HepG2 (cell line): ENCODE results near the gene SOSTDC1. TPM values are rescaled to one million over a fixed set of nuclear protein-coding genes. Genes with fewer than 3 reads are reported as not detected.

Experiments
- AGO2 ChIP-seq: fragments of 200-400 bp; formaldehyde crosslinking; optimal IDR thresholded peaks from 2 replicates; pipeline ENCODE3; 2017; ENCODE audit warnings: mild to moderate bottlenecking, low read depth, low read length, moderate library complexity
- AHR ChIP-seq: IDR thresholded peaks from 2 replicates; pipeline ENCODE4 v1.6.1; 2018; ENCODE audit warnings: missing genetic modification reagents, missing compliant biosample characterization
- ATF5 ChIP-seq: sonication (generic); formaldehyde crosslinking; IDR thresholded peaks from 2 replicates; pipeline ENCODE4 v1.4.0; 2020; ENCODE audit warnings: mild to moderate bottlenecking, low read depth, missing genetic modification reagents
- ATRX ChIP-seq: sonication (generic); formaldehyde crosslinking; IDR thresholded peaks from 2 replicates; pipeline ENCODE4 v1.4.0; 2020; ENCODE audit warnings: missing genetic modification reagents, borderline replicate concordance
- BHLHE40 ChIP-seq: IDR thresholded peaks from 2 replicates; pipeline ENCODE4 v1.6.1; 2011; ENCODE audit warnings: low read length, improper control_type of control experiment
- KDM2A ChIP-seq: sonication (generic); formaldehyde crosslinking; IDR thresholded peaks from 2 replicates; pipeline ENCODE4 v1.4.0; 2020; ENCODE audit warnings: low read depth, missing genetic modification reagents, borderline replicate concordance
- KLF13 ChIP-seq: sonication (generic); formaldehyde crosslinking; IDR thresholded peaks from 2 replicates; pipeline ENCODE4 v1.4.0; 2020; ENCODE audit warnings: mild to moderate bottlenecking, missing genetic modification reagents
- MED8 ChIP-seq: sonication (generic); formaldehyde crosslinking; IDR thresholded peaks from 2 replicates; pipeline ENCODE4 v1.8.1; 2023; ENCODE audit warnings: mild to moderate bottlenecking, missing genetic modification reagents; ENCODE audit not compliant: insufficient replicate concordance
- MYPOP ChIP-seq: sonication (generic); formaldehyde crosslinking; IDR thresholded peaks from 2 replicates; pipeline ENCODE4 v1.8.1; 2023; ENCODE audit warnings: mild to moderate bottlenecking, moderate library complexity, missing genetic modification reagents
- PTBP1 ChIP-seq: fragments of 200-400 bp; formaldehyde crosslinking; IDR thresholded peaks from 2 replicates; pipeline ENCODE4 v1.6.1; 2018; ENCODE audit warnings: low read length, low read depth; ENCODE audit not compliant: poor library complexity, severe bottlenecking
- SMAD1 ChIP-seq: sonication (generic); formaldehyde crosslinking; IDR thresholded peaks from 2 replicates; pipeline ENCODE4 v1.4.0; 2020; ENCODE audit warnings: missing genetic modification reagents, low read depth, mild to moderate bottlenecking, borderline replicate concordance
- SOX6 ChIP-seq, 2 experiments: fragments of 450-650 bp in 1 of 2; sonication (generic) in 1 of 2; formaldehyde crosslinking in 1 of 2; IDR thresholded peaks; 2 replicates each; pipeline versions ENCODE4 v1.4.0 to v1.6.1; 2017 to 2020; ENCODE audit warnings: antibody characterized with exemption in 1 of 2, mild to moderate bottlenecking in 1 of 2, missing genetic modification reagents in 1 of 2
- TBX3 ChIP-seq: fragments of 450-650 bp; IDR thresholded peaks from 2 replicates; pipeline ENCODE4 v1.6.1; 2017; ENCODE audit warnings: antibody characterized with exemption, mild to moderate bottlenecking, inconsistent platforms, borderline replicate concordance
- ZBTB46 ChIP-seq: sonication (generic); formaldehyde crosslinking; IDR thresholded peaks from 2 replicates; pipeline ENCODE4 v1.4.0; 2020; ENCODE audit warnings: mild to moderate bottlenecking, missing genetic modification reagents, borderline replicate concordance
- ZFP41 ChIP-seq: sonication (generic); formaldehyde crosslinking; IDR thresholded peaks from 2 replicates; pipeline ENCODE4 v1.4.0; 2020; ENCODE audit warnings: mild to moderate bottlenecking, missing genetic modification reagents, borderline replicate concordance
- ZFYVE20 ChIP-seq: sonication (generic); formaldehyde crosslinking; IDR thresholded peaks from 2 replicates; pipeline ENCODE4 v1.8.0; 2023; ENCODE audit warnings: low read depth, mild to moderate bottlenecking, moderate library complexity, missing genetic modification reagents, borderline replicate concordance
- ZNF160 ChIP-seq: sonication (generic); formaldehyde crosslinking; IDR thresholded peaks from 2 replicates; pipeline ENCODE4 v1.8.0; 2022; ENCODE audit warnings: mild to moderate bottlenecking, inconsistent platforms, missing genetic modification reagents
- ZNF343 ChIP-seq: sonication (generic); formaldehyde crosslinking; IDR thresholded peaks from 2 replicates; pipeline ENCODE4 v1.4.0; 2020; ENCODE audit warnings: mild to moderate bottlenecking, missing genetic modification reagents
- ZNF768 ChIP-seq: sonication (generic); formaldehyde crosslinking; IDR thresholded peaks from 2 replicates; pipeline ENCODE4 v1.4.0; 2020; ENCODE audit warnings: missing genetic modification reagents
- polyA plus RNA-seq, 8 experiments: library from polyadenylated mRNA; depleted of rRNA in 3 of 8; stranded (reverse) in 7 of 8; unstranded in 1 of 8; fragments of >200 nt; fragmentation: Illumina TruSeq in 4 of 8; extraction: Trizol in 4 of 8; gene quantifications; 2 replicates each; pipeline versions ENCODE4 v1.2.1 to v1.2.3, GENCODE V29; 2011 to 2016; ENCODE audit warnings: low read depth in 4 of 8, missing spikeins in 1 of 8, mixed read lengths in 1 of 8; ENCODE audit not compliant: insufficient read depth in 1 of 8
- total RNA-seq, 5 experiments: library from RNA; depleted of rRNA; stranded (reverse); fragments of >200 nt; fragmentation: Illumina TruSeq; extraction: Trizol; gene quantifications; 2 replicates each; pipeline ENCODE4 v1.2.3, GENCODE V29; 2016; ENCODE audit warnings: low read depth in 1 of 5
- TF ChIP-seq, protein P1 (sequence below): sonication (generic); formaldehyde crosslinking; IDR thresholded peaks from 2 replicates; pipeline ENCODE4 v1.4.0; 2020; ENCODE audit warnings: mild to moderate bottlenecking, missing genetic modification reagents, borderline replicate concordance

Gene SOSTDC1
- total and polyA plus RNA-seq, 2 of the 13 experiments (the other 11 are each of a cell fraction or from before 2014, with no cell fraction given) = not detected

GRCh38 chr7:16420649-16421332, 44.7 kb downstream of the SOSTDC1 start (continued):
- TF ChIP-seq, protein P1, sequence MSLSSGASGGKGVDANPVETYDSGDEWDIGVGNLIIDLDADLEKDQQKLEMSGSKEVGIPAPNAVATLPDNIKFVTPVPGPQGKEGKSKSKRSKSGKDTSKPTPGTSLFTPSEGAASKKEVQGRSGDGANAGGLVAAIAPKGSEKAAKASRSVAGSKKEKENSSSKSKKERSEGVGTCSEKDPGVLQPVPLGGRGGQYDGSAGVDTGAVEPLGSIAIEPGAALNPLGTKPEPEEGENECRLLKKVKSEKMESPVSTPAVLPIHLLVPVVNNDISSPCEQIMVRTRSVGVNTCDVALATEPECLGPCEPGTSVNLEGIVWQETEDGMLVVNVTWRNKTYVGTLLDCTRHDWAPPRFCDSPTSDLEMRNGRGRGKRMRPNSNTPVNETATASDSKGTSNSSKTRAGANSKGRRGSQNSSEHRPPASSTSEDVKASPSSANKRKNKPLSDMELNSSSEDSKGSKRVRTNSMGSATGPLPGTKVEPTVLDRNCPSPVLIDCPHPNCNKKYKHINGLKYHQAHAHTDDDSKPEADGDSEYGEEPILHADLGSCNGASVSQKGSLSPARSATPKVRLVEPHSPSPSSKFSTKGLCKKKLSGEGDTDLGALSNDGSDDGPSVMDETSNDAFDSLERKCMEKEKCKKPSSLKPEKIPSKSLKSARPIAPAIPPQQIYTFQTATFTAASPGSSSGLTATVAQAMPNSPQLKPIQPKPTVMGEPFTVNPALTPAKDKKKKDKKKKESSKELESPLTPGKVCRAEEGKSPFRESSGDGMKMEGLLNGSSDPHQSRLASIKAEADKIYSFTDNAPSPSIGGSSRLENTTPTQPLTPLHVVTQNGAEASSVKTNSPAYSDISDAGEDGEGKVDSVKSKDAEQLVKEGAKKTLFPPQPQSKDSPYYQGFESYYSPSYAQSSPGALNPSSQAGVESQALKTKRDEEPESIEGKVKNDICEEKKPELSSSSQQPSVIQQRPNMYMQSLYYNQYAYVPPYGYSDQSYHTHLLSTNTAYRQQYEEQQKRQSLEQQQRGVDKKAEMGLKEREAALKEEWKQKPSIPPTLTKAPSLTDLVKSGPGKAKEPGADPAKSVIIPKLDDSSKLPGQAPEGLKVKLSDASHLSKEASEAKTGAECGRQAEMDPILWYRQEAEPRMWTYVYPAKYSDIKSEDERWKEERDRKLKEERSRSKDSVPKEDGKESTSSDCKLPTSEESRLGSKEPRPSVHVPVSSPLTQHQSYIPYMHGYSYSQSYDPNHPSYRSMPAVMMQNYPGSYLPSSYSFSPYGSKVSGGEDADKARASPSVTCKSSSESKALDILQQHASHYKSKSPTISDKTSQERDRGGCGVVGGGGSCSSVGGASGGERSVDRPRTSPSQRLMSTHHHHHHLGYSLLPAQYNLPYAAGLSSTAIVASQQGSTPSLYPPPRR (CRISPR knock-in tag) = 0 out of 2 replicates have a peak, but pooled peaks have one; percentile 11
- TF ChIP-seq PTBP1 = no peak
- 0 out of 2 replicates have a peak, but pooled peaks have one; percentile 0 for TF ChIP-seq KDM2A (CRISPR knock-in tag)
- peak; percentile 27; the same call in 1 of the 2 replicates for TF ChIP-seq KLF13 (CRISPR knock-in tag)
- TF ChIP-seq ATRX (CRISPR knock-in tag) = no peak
- no peak for TF ChIP-seq ZFYVE20
- peak; percentile 85 for TF ChIP-seq AGO2
- TF ChIP-seq BHLHE40 = no peak
- TF ChIP-seq TBX3 = no peak
- no peak for TF ChIP-seq ATF5 (CRISPR knock-in tag)
- no peak for TF ChIP-seq ZFP41 (CRISPR knock-in tag)
- TF ChIP-seq AHR (CRISPR knock-in tag) = 0 out of 2 replicates have a peak, but pooled peaks have one; percentile 32
- TF ChIP-seq SOX6 (IDR thresholded peaks at IDR 0.05) = no peak
- TF ChIP-seq SOX6 (CRISPR knock-in tag; IDR thresholded peaks at IDR 0.05) = peak; percentile 50
- TF ChIP-seq ZBTB46 = peak; percentile 68; the same call in 1 of the 2 replicates
- no peak for TF ChIP-seq ZNF768 (CRISPR knock-in tag)
- peak; percentile 14; the same call in 1 of the 2 replicates for TF ChIP-seq ZNF343
- peak; percentile 73; the same call in 1 of the 2 replicates for TF ChIP-seq MYPOP (CRISPR knock-in tag)
- no peak for TF ChIP-seq MED8
- TF ChIP-seq ZNF160 = peak; percentile 47; the same call in 1 of the 2 replicates
- TF ChIP-seq SMAD1 (CRISPR knock-in tag) = 0 out of 2 replicates have a peak, but pooled peaks have one; percentile 62
